Renal cortex interstitium (tissue), 11 donors: Measurements from ENCODE around the gene CNTRL. TPM values are rescaled to one million over a fixed set of nuclear protein-coding genes. Genes with fewer than 3 reads are reported as not detected.
"Not testable (repeated sequence)": the region's sequence is repeated elsewhere in the genome, so short reads cannot be mapped to it uniquely, and the experiment has no call there.

ENCODE experiments used
- DNase-seq, 11 donors: peaks; one replicate each; pipeline ENCODE4 v3.0.0-alpha.2; 2013; ENCODE audit warnings: low read depth in 9 of 11, low spot score in 4 of 11; ENCODE audit errors: extremely low read depth in 1 of 11
- polyA plus RNA-seq, 3 donors: library from polyadenylated mRNA; unstranded; fragments of 120-200 nt; gene quantifications; one replicate each; pipeline ENCODE4 v1.2.1, GENCODE V29; 2013; ENCODE audit not compliant: insufficient read length in 3 of 3

CNTRL gene
- polyA plus RNA-seq, 3 donors, result 31.3 to 39.1 (median 36.5) TPM

GRCh38 chr9:121168052-121168451, 93.3 kb downstream of the CNTRL start:
- DNase-seq, result no peak

- DNase-seq, result no peak
Observed at GRCh38 chr9:121169094-121169601, 94.4 kb downstream of the CNTRL start.

GRCh38 chr9:121171236-121171635, 96.5 kb downstream of the CNTRL start:
- DNase-seq, result no peak

- no peak for DNase-seq
Observed at GRCh38 chr9:121172726-121173487, 98.2 kb downstream of the CNTRL start.

- DNase-seq, result no peak
Observed at GRCh38 chr9:121173501-121173900, 98.7 kb downstream of the CNTRL start.

GRCh38 chr9:121178676-121179372, 104.1 kb downstream of the CNTRL start:
- no peak for DNase-seq

GRCh38 chr9:121179373-121179721, 104.6 kb downstream of the CNTRL start:
- DNase-seq, result not testable (repeated sequence)

GRCh38 chr9:121179930-121180681, 105.4 kb downstream of the CNTRL start:
- no peak for DNase-seq

GRCh38 chr9:121182101-121182836, 107.5 kb downstream of the CNTRL start:
- DNase-seq, result no peak

GRCh38 chr9:121182989-121183388, 108.2 kb downstream of the CNTRL start:
- no peak for DNase-seq

- DNase-seq, result no peak
Observed at GRCh38 chr9:121183666-121184423, 109.1 kb downstream of the CNTRL start.

GRCh38 chr9:121184463-121184862, 109.7 kb downstream of the CNTRL start:
- DNase-seq, result no peak

- no peak for DNase-seq
Observed at GRCh38 chr9:121185178-121185745, 110.5 kb downstream of the CNTRL start.

GRCh38 chr9:121185774-121186403, 111.1 kb downstream of the CNTRL start:
- no peak for DNase-seq

- DNase-seq, result peak in 2 of 11 donors; percentile 11 to 48
Observed at GRCh38 chr9:121187636-121188305, 113.0 kb downstream of the CNTRL start.

GRCh38 chr9:121189006-121189405, 114.3 kb downstream of the CNTRL start:
- no peak for DNase-seq

GRCh38 chr9:121189660-121190059, 114.9 kb downstream of the CNTRL start:
- DNase-seq, result no peak
